T47D (cell line): ENCODE results near the gene GTF2IRD1.
"Not testable (repeated sequence)": the region's sequence is repeated elsewhere in the genome, so short reads cannot be mapped to it uniquely, and the experiment has no call there.

ENCODE experiments used
- DNase-seq, 2 experiments: peaks; one replicate each; pipeline versions ENCODE4 v3.0.0 to v3.0.0-alpha.2; 2011 to 2012; ENCODE audit warnings: low read depth in 1 of 2, low spot score in 1 of 2
- JUND ChIP-seq: IDR thresholded peaks from 2 replicates; pipeline ENCODE4 v1.6.1; 2012; ENCODE audit warnings: low read depth
- in situ Hi-C: cut with HindIII; loops from 2 replicates; pipeline ENCODE4 v1.10.0; 2016; ENCODE audit warnings: low sequenced_read_pairs, low pct_unique_long_range_greater_than_20kb

GTF2IRD1 gene

DNA sequence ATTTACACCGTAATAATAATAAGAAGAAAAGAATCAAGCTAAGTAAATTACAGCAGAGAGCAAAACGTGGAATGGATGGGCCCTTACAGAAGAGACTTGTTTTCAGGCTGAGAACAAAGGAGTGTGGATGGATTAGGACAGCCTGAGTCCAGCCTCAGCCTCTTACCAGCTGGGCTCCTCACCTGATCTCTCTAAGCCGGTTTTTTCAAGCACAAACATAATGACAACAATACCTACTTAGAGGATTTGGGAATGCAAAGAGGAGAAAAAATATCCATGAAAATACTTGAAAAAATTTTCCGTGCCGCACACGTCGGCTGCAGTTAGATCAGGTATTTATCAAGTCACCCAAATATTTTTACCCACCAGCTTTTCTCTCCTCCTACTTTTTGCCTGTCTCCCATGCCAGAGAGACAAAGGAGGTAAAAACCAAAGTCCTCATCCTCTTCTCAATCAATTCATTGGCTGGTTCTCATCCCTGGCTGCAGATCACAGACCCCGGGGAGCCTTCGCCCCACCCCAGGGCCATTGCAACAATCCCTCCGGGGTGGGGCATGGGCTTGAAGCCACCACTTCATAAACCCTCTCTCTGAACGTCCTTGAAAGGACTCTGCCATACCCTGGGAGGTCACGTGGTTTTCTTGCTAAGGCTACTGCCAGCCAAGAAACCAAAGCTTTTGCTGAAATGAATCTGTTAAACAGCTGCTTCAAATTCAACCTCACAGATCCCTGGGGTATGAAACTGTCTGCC is 174.1 kb downstream of the GTF2IRD1 start:
- no peak for TF ChIP-seq JUND
- no peak for DNase-seq

DNA sequence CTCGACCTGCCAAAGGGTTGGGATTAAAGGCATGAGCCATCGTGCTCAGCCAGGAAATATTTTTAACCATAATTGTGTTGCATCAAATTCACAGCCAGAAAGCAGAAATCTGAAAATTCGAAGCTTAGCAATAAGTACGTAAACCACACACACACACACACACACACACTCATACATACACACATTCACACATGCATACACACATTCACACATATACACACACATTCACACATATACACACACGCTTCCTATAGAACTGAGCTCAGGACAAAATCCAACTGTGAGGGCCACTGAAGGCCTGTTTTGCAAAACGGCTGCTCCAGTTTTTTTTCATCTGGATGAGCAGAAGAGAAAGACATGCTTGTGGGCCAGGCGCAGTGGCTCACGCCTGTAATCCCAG is 178.8 kb downstream of the GTF2IRD1 start:
- no peak for TF ChIP-seq JUND
- no peak for DNase-seq
- in situ Hi-C loops: no loop called here

More for the DNA sequence above, 174.1 kb downstream of the GTF2IRD1 start:
- in situ Hi-C loops: no loop called here

DNA sequence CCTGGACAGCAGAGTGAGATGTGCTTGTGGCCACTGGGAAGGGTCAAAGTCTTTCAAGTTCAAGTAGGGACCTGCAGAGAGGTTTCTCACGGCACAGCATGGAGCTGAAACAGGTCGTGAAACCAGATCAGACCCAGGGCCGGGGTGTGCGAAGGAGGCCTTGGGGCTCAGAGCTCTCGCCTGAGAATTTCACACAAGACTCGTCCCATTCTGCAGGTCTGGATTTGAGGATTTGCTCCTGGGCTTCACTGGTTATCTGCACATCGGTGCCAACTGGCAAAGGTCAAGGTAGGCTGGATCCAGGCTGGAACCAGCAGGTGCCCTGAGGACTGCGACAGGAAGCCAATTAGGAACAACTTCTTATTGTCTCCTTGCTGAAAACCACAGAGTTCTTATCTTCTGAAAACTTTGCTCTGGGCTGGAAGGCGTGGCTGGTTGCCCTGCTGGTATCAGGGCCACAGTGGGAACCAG is 179.8 kb downstream of the GTF2IRD1 start:
- in situ Hi-C loops: no loop called here
- TF ChIP-seq JUND: no peak; the same call in 1 of the 2 replicates
- peak in 1 of 2 experiments; percentile 75 for DNase-seq

DNA sequence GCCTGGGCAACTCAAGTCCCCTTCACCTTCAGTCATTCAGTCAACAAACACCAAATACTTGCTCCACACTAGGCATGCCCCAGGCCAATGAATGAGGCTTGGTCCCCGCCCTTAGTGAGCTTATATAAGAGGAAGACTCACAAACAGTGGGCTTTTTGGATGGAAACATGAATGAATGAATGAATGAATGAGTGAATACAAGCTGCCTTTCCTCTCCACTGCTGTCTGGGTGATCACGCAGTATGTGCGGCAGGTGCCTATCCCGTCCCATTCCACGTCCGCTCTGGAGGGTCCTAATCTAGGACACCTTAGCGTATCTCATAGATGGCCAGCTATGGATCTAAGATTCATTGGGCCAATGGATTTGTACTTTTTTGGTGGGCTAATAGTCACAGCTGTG is 184.0 kb downstream of the GTF2IRD1 start:
- no peak for TF ChIP-seq JUND
- DNase-seq: no peak
- in situ Hi-C loops: no loop called here

DNA sequence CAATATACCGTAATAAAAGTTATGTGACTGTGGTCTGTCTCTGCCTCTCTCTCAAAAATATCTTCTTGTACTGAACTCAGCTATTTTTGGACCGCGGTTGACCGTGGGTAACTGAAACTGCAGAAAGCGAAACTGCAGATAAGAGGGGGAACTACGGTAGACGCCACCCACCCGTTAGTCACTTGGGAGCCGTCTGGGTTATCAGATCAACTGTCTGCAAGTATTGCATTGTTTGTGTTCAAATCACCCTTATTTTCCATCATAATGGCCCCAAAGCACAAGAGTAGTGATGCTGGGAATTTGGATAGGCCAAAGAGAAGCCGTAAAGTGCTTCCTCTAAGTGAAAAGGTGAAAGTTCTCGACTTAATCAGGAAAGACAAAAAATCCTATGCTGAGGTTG is 196.3 kb downstream of the GTF2IRD1 start:
- in situ Hi-C loops, DNase-seq: not testable (repeated sequence)

DNA sequence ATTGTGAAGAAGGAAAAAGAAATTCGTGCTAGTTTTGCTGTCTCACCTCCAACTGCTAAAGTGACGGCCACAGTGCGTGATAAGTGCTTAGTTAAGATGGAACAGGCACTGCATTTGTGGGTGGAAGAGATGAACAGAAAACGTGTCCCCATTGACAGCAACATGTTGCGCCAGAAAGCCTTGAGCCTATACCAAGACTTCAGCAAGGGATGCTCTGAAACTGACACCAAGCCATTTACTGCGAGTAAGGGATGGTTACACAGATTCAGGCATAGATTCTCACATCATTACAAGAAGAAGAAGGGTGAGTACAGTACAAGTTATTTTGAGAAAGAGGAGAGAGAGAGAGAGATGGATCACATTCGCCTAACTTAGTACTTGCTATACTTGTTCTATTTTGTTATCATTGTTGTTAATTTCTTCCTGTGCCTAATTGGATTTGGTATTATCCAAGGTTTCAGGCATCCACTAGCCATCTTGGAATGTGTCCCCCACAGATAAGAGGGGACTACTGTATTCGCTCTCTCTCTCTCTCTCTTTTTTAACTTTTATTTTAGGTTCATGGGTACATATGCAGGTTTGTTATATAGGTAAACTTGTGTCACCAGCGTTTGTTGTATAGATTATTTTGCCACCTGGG is 196.9 kb downstream of the GTF2IRD1 start:
- DNase-seq, in situ Hi-C loops: not testable (repeated sequence)

DNA sequence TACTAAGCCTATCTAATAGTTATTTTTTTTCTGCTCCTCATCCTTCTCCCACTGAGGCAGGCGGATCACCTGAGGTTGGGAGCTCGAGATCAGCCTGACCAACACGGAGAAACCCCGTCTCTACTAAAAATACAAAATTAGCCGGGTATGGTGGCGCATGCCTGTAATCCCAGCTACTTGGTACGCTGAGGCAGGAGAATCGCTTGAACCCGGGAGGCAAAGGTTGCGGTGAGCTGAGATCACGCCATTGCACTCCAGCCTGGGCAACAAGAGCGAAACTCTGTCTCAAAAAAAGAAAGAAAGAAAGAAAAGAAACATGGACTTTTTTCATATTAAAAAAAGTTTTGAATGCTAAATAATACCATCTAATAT is 197.4 kb downstream of the GTF2IRD1 start:
- DNase-seq, in situ Hi-C loops: not testable (repeated sequence)
